Measurements from ENCODE around the gene ELL. TPM values are rescaled to one million over a fixed set of nuclear protein-coding genes. Genes with fewer than 3 reads are reported as not detected.

ELL gene
- total RNA-seq, 1 donor from 2014 or later: 7.9 TPM

GRCh38 chr19:18514800-18515682 is 6.8 kb downstream of the ELL start:
- peak; percentile 51 for DNase-seq
- intact Hi-C loops (cut with micrococcal nuclease): no loop called here
- no peak for TF ChIP-seq CTCF (IDR thresholded peaks at IDR 0.05; ENCODE audit: borderline replicate concordance)
- Histone ChIP-seq H3K36me3 (no peaks in the 10 kb centered on the region), H3K4me3 (no peak overlapping the region), H3K4me1 (peaks cover 83% of the 10 kb centered on the region), H3K27me3 (ENCODE audit: low read depth) (no peaks in the 10 kb centered on the region), H3K9me3 (replicated peaks) (no peaks in the 10 kb centered on the region), H3K27ac (replicated peaks) (peak overlapping the region; percentile 80)

GRCh38 chr19:18513868-18514267 is 8.0 kb downstream of the ELL start:
- peak; percentile 75 for DNase-seq
- peak overlapping the region; percentile 7 for H3K4me3 ChIP-seq
- H3K4me1 ChIP-seq: peaks cover 82% of the 10 kb centered on the region
- no peak for TF ChIP-seq CTCF (IDR thresholded peaks at IDR 0.05; ENCODE audit: borderline replicate concordance)
- no peaks in the 10 kb centered on the region for H3K9me3 ChIP-seq (replicated peaks)
- H3K27me3 ChIP-seq (ENCODE audit: low read depth): no peaks in the 10 kb centered on the region
- intact Hi-C loops (cut with micrococcal nuclease): no loop called here
- peak overlapping the region; percentile 80 for H3K27ac ChIP-seq (replicated peaks)
- no peaks in the 10 kb centered on the region for H3K36me3 ChIP-seq

- Histone ChIP-seq H3K27ac (replicated peaks) (peak overlapping the region; percentile 36), H3K27me3 (ENCODE audit: low read depth) (no peaks in the 10 kb centered on the region), H3K9me3 (replicated peaks) (no peaks in the 10 kb centered on the region), H3K36me3 (no peaks in the 10 kb centered on the region), H3K4me1 (peaks cover 91% of the 10 kb centered on the region), H3K4me3 (no peak overlapping the region)
- no peak for DNase-seq
- intact Hi-C loops (cut with micrococcal nuclease): no loop called here
- no peak for TF ChIP-seq CTCF (IDR thresholded peaks at IDR 0.05; ENCODE audit: borderline replicate concordance)
These were observed 11.7 kb downstream of the ELL start for GRCh38 chr19:18510216-18510615.

GRCh38 chr19:18508585-18508984 is 13.3 kb downstream of the ELL start:
- Histone ChIP-seq H3K4me1 (peaks cover 91% of the 10 kb centered on the region), H3K9me3 (replicated peaks) (no peaks in the 10 kb centered on the region), H3K27me3 (ENCODE audit: low read depth) (no peaks in the 10 kb centered on the region), H3K27ac (replicated peaks) (peak overlapping the region; percentile 94), H3K36me3 (no peaks in the 10 kb centered on the region), H3K4me3 (no peak overlapping the region)
- intact Hi-C loops (cut with micrococcal nuclease): no loop called here
- TF ChIP-seq CTCF (IDR thresholded peaks at IDR 0.05; ENCODE audit: borderline replicate concordance): no peak
- no peak for DNase-seq

GRCh38 chr19:18507727-18508440 is 14.0 kb downstream of the ELL start:
- peaks cover 91% of the 10 kb centered on the region for H3K4me1 ChIP-seq
- no peaks in the 10 kb centered on the region for H3K36me3 ChIP-seq
- H3K9me3 ChIP-seq (replicated peaks): no peaks in the 10 kb centered on the region
- DNase-seq: peak; percentile 55
- peak; percentile 40 for TF ChIP-seq CTCF (IDR thresholded peaks at IDR 0.05; ENCODE audit: borderline replicate concordance)
- H3K4me3 ChIP-seq: peak overlapping the region; percentile 4
- H3K27ac ChIP-seq (replicated peaks): peak overlapping the region; percentile 94
- H3K27me3 ChIP-seq (ENCODE audit: low read depth): no peaks in the 10 kb centered on the region
- intact Hi-C loops (cut with micrococcal nuclease): no loop called here

Data from left ventricle myocardium inferior (tissue), 1 donor.